ENCODE measurements around the gene RDM1. TPM values are rescaled to one million over a fixed set of nuclear protein-coding genes. Genes with fewer than 3 reads are reported as not detected.

The RDM1 gene
- total RNA-seq, 1 experiment from 2014 or later = 2.1 TPM

DNA sequence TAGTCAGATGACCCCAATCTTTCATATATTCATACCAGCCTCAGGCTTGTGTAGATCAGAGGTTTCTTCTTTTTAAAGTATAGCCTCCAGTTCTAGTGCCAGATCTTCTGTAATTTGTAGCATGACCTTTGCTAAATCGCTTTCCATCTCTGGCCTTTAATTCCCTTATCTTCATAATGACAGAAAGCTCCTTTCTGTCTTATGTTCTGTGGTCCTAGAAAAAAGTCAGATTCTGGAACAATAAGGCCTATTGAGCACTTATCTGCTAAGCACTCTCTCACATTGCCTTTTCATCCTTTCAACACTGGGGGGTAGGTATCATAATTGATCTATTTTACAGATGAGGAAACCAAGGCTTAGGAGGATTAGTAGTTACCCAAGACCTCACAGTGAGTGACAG is 41.5 kb upstream of the RDM1 start:
- CTCF ChIA-PET = no interaction called here
- intact Hi-C loops (cut with micrococcal nuclease; ENCODE audit: unreplicated experiment) = loop anchor here (10.0 kb wide), 1 partner anchor 173 kb away; no protein-coding TSS in a partner anchor
- no peaks in the 10 kb centered on the region for H3K4me1 ChIP-seq (ENCODE audit: insufficient read depth, low read length, poor library complexity, severe bottlenecking)

DNA sequence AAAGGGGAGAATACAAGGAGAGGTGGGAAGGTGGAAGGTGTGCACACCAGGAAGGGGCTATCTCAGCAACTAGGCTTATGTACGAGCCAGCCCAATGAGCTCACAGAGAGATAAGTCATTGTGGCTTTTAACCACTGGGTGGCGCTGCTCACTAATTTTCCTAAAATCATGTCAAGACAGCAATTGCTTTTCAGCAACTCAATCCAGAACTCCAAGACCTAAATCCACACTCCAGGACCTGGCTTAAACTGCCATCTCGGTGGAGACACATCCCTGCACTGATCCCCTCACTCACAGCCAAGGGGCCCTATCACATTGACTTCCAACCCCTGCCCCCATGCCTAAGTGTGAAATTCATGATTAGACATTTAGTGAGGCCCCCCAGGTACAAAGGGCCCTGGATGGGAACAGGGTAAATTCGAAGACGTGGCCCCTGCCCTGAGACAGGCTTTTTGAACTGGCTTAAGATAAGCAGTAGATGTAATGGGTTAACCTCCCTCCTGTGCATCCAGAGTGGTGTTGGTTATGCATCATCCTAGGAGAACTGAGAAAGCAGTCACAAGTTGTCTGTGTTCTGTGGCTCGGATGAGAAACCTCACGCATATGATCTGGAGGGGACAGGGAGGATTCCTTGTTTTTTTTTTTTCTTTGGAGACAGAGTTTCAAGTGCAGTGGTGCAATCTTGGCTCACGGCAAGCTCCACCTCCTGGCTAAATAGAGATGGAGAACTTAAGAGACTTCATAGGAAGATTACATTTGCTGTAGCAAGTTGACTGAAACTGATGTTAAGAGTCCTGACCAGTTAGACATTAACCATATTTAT is 39.2 kb upstream of the RDM1 start:
- POLR2A ChIA-PET (ENCODE audit: low non-redundant PET) = no interaction called here
- intact Hi-C loops (cut with micrococcal nuclease; ENCODE audit: unreplicated experiment) = loop anchor here (10.0 kb wide), 3 partner anchors 105 to 515 kb away; partner anchors contain the start of gene ZNHIT3
- CTCF ChIA-PET = interaction anchor here (1.2 to 1.6 kb wide), 2 partner anchors 103 to 179 kb away, joined by 4 to 13 read pairs; no protein-coding TSS in a partner anchor
- DNase-seq (ENCODE audit: low spot score) = peak; percentile 65
- no peaks in the 10 kb centered on the region for H3K27me3 ChIP-seq (replicated peaks; ENCODE audit: insufficient read depth, low read depth, low read length, poor library complexity)
- H3K27ac ChIP-seq (ENCODE audit: low read depth, low read length, poor library complexity, severe bottlenecking) = no peak overlapping the region
- H3K4me3 ChIP-seq (ENCODE audit: low read depth, low read length, poor library complexity, severe bottlenecking) = no peak overlapping the region
- TF ChIP-seq EZH2 (IDR thresholded peaks at IDR 0.05; ENCODE audit: borderline replicate concordance, low read depth, low read length, poor library complexity, severe bottlenecking) = no peak
- TF ChIP-seq, protein P1, sequence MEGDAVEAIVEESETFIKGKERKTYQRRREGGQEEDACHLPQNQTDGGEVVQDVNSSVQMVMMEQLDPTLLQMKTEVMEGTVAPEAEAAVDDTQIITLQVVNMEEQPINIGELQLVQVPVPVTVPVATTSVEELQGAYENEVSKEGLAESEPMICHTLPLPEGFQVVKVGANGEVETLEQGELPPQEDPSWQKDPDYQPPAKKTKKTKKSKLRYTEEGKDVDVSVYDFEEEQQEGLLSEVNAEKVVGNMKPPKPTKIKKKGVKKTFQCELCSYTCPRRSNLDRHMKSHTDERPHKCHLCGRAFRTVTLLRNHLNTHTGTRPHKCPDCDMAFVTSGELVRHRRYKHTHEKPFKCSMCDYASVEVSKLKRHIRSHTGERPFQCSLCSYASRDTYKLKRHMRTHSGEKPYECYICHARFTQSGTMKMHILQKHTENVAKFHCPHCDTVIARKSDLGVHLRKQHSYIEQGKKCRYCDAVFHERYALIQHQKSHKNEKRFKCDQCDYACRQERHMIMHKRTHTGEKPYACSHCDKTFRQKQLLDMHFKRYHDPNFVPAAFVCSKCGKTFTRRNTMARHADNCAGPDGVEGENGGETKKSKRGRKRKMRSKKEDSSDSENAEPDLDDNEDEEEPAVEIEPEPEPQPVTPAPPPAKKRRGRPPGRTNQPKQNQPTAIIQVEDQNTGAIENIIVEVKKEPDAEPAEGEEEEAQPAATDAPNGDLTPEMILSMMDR (conservative IDR thresholded peaks at IDR 0.05; ENCODE audit: low read depth, low read length) = peak; percentile 63
- no peaks in the 10 kb centered on the region for H3K9me3 ChIP-seq (ENCODE audit: low read depth, low read length, poor library complexity, severe bottlenecking)
- H3K4me1 ChIP-seq (ENCODE audit: insufficient read depth, low read length, poor library complexity, severe bottlenecking) = no peaks in the 10 kb centered on the region
- no TSS peak for BruUV-seq (replicated peaks)
- H3K36me3 ChIP-seq (ENCODE audit: insufficient read depth, low read length, poor library complexity, severe bottlenecking) = no peaks in the 10 kb centered on the region

More for the DNA sequence above, 41.5 kb upstream of the RDM1 start:
- H3K27ac ChIP-seq (ENCODE audit: low read depth, low read length, poor library complexity, severe bottlenecking) = no peak overlapping the region
- DNase-seq (ENCODE audit: low spot score) = no peak
- H3K9me3 ChIP-seq (ENCODE audit: low read depth, low read length, poor library complexity, severe bottlenecking) = no peaks in the 10 kb centered on the region
- no peaks in the 10 kb centered on the region for H3K36me3 ChIP-seq (ENCODE audit: insufficient read depth, low read length, poor library complexity, severe bottlenecking)
- H3K4me3 ChIP-seq (ENCODE audit: low read depth, low read length, poor library complexity, severe bottlenecking) = no peak overlapping the region
- no peaks in the 10 kb centered on the region for H3K27me3 ChIP-seq (replicated peaks; ENCODE audit: insufficient read depth, low read depth, low read length, poor library complexity)
- POLR2A ChIA-PET (ENCODE audit: low non-redundant PET) = no interaction called here
- BruUV-seq (replicated peaks) = no TSS peak
- TF ChIP-seq EZH2 (IDR thresholded peaks at IDR 0.05; ENCODE audit: borderline replicate concordance, low read depth, low read length, poor library complexity, severe bottlenecking) = no peak
- TF ChIP-seq, protein P1 (conservative IDR thresholded peaks at IDR 0.05; ENCODE audit: low read depth, low read length) = no peak

GRCh38 chr17:35968520-35969054 is 38.0 kb upstream of the RDM1 start:
- TF ChIP-seq, protein P1 (conservative IDR thresholded peaks at IDR 0.05; ENCODE audit: low read depth, low read length) = no peak
- TF ChIP-seq EZH2 (IDR thresholded peaks at IDR 0.05; ENCODE audit: borderline replicate concordance, low read depth, low read length, poor library complexity, severe bottlenecking) = no peak
- no peaks in the 10 kb centered on the region for H3K9me3 ChIP-seq (ENCODE audit: low read depth, low read length, poor library complexity, severe bottlenecking)
- BruUV-seq (replicated peaks) = no TSS peak
- no peak for DNase-seq (ENCODE audit: low spot score)
- POLR2A ChIA-PET (ENCODE audit: low non-redundant PET) = no interaction called here
- no peaks in the 10 kb centered on the region for H3K4me1 ChIP-seq (ENCODE audit: insufficient read depth, low read length, poor library complexity, severe bottlenecking)
- H3K36me3 ChIP-seq (ENCODE audit: insufficient read depth, low read length, poor library complexity, severe bottlenecking) = no peaks in the 10 kb centered on the region
- CTCF ChIA-PET = no interaction called here
- H3K27ac ChIP-seq (ENCODE audit: low read depth, low read length, poor library complexity, severe bottlenecking) = no peak overlapping the region
- intact Hi-C loops (cut with micrococcal nuclease; ENCODE audit: unreplicated experiment) = loop anchor here (10.0 kb wide), 2 partner anchors 106 to 516 kb away; partner anchors contain the start of gene ZNHIT3
- no peak overlapping the region for H3K4me3 ChIP-seq (ENCODE audit: low read depth, low read length, poor library complexity, severe bottlenecking)
- no peaks in the 10 kb centered on the region for H3K27me3 ChIP-seq (replicated peaks; ENCODE audit: insufficient read depth, low read depth, low read length, poor library complexity)

All from A673 (cell line).